Kidney epithelial cell (primary cell): ENCODE results near the gene UGT2B15. TPM values are rescaled to one million over a fixed set of nuclear protein-coding genes. Genes with fewer than 3 reads are reported as not detected.

Source experiments
- DNase-seq: peaks from one replicate; pipeline ENCODE4 v3.0.0-alpha.2; 2010; ENCODE audit warnings: low read depth
- H3K27me3 ChIP-seq: 2 replicates; pipeline ENCODE4 v1.6.0; 2011; ENCODE audit warnings: low read length; ENCODE audit not compliant: control insufficient read depth, insufficient read depth
- H3K36me3 ChIP-seq: 2 replicates; pipeline ENCODE4 v1.5.1; 2011; ENCODE audit warnings: low read length; ENCODE audit not compliant: control insufficient read depth, insufficient read depth
- H3K4me3 ChIP-seq: 2 replicates; pipeline ENCODE4 v1.5.1; 2011; ENCODE audit warnings: low read depth, mild to moderate bottlenecking, control low read depth, low read length
- total RNA-seq: library from RNA; depleted of rRNA; stranded (reverse); fragments of >200 nt; gene quantifications from 2 replicates; pipeline ENCODE4 v1.2.3, GENCODE V29; 2015
- TF ChIP-seq, protein P1 (sequence below): IDR thresholded peaks from 2 replicates; pipeline ENCODE4 v1.5.1; 2011; ENCODE audit warnings: mild to moderate bottlenecking, moderate library complexity, low read length, control low read depth, inconsistent platforms; ENCODE audit not compliant: insufficient read depth, poor library complexity, severe bottlenecking

Gene UGT2B15
- total RNA-seq, 1 donor from 2014 or later: not detected

DNA sequence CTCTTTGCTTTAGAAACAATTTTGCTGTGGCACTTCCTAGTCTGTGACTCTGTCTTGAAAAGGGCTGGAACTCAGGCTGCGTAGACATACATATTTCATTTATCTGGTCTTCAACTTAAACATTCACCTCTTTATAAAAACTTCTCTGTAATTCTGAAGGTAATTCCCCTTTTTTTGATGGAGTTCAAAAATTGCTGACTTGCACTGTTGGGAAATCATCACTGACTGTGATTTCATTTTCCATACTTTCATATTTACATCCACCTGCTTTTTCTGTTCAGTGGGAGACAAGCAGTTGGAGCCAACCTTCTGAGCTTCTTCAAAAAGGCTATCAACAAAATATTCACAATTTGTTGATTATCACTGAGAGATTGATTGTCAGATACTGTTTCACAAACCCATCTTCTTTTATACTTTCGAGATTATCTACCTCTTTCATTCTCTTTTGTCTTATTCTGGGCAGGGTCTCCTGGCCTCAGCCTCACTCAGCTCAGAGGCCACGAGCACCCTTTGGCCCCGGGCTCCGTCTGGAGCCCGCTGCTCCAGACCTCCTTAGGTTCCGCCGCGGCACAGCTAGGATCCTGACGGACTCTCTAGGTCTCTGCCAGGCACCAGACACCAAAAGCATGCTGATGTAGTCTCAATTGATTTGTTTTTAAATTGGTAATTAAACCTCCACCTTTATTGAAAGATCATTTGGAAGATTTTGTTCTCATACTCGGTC is 54.6 kb downstream of the UGT2B15 start:
- no peak for DNase-seq

DNA sequence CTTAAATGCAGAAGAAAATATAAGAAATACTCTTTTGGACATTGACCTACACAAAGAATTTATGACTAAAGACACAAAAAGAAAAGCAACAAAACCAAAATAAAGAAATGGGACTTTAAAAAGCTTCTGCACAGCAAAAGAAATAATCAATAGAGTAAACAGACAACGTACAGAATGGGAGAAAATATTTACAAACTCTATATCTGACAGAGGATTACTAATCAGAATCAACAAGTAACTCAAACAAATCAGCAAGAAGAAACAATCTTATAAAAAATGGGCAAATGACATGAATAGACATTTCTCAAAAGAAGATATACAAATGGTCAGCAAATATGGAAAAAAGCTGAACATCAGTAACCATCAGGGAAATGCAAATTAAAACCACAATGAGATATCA is 56.7 kb downstream of the UGT2B15 start:
- no peak overlapping the region for H3K4me3 ChIP-seq
- no peak for DNase-seq
- no peaks in the 10 kb centered on the region for H3K27me3 ChIP-seq
- TF ChIP-seq, protein P1, sequence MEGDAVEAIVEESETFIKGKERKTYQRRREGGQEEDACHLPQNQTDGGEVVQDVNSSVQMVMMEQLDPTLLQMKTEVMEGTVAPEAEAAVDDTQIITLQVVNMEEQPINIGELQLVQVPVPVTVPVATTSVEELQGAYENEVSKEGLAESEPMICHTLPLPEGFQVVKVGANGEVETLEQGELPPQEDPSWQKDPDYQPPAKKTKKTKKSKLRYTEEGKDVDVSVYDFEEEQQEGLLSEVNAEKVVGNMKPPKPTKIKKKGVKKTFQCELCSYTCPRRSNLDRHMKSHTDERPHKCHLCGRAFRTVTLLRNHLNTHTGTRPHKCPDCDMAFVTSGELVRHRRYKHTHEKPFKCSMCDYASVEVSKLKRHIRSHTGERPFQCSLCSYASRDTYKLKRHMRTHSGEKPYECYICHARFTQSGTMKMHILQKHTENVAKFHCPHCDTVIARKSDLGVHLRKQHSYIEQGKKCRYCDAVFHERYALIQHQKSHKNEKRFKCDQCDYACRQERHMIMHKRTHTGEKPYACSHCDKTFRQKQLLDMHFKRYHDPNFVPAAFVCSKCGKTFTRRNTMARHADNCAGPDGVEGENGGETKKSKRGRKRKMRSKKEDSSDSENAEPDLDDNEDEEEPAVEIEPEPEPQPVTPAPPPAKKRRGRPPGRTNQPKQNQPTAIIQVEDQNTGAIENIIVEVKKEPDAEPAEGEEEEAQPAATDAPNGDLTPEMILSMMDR: no peak
- no peaks in the 10 kb centered on the region for H3K36me3 ChIP-seq

More for the DNA sequence above, 54.6 kb downstream of the UGT2B15 start:
- Histone ChIP-seq H3K36me3 (no peaks in the 10 kb centered on the region), H3K4me3 (no peak overlapping the region), H3K27me3 (no peaks in the 10 kb centered on the region)
- TF ChIP-seq, protein P1: no peak

DNA sequence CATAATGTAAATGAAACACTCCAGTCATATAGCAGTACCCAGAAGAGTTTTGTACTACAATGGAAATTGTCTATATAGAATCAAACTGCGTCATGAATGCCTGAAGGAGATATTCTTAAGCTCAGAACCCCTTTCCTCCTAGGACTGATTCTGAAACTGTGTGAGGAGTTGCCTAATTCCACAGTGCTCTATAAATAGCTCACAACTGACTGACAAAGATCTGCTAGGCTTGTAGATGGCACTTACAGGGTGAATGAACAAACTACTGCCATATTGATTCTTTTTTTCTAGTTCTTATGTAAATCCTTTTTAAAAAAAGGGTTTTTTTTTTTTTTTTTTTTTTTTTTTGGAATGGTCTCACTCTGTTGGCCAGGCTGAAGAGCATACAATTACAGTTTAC is 64.2 kb downstream of the UGT2B15 start:
- TF ChIP-seq, protein P1: no peak
- H3K36me3 ChIP-seq: no peaks in the 10 kb centered on the region
- DNase-seq: no peak
- H3K4me3 ChIP-seq: no peak overlapping the region
- H3K27me3 ChIP-seq: no peaks in the 10 kb centered on the region

- Histone ChIP-seq H3K36me3 (no peaks in the 10 kb centered on the region), H3K27me3 (no peaks in the 10 kb centered on the region), H3K4me3 (no peak overlapping the region)
- TF ChIP-seq, protein P1: no peak
- no peak for DNase-seq
Measured at GRCh38 chr4:68599150-68599549, 71.3 kb downstream of the UGT2B15 start.

DNA sequence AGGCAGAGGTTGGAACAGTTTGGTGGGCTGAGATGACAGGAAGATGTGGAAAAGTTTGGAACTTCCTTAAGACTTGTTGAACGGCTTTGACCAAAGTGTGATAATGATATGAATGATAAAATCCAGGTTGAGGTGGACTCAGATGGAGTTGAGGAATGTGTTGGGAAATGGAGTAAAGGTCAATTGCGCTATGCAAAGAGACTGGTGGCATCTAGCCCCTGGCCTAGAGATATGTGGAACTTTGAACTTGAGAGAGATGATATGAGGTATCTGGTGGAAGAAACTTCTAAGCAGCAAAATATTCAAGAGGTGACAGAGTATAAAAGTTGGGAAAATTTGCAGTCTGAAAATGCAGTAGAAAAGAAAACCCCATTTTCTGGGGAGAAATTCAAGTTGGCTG is 73.0 kb downstream of the UGT2B15 start:
- Histone ChIP-seq H3K36me3 (no peaks in the 10 kb centered on the region), H3K27me3 (no peaks in the 10 kb centered on the region), H3K4me3 (no peak overlapping the region)
- TF ChIP-seq, protein P1: no peak
- DNase-seq: no peak

Other genes starting within 250 kb of the UGT2B15 start
- gene TMPRSS11E, start 223.2 kb downstream of the UGT2B15 start, total RNA-seq: not detected in 2 replicates
- gene UGT2B17, start 94.3 kb downstream of the UGT2B15 start, total RNA-seq: not detected in 2 replicates
- gene UGT2B10, start 145.3 kb upstream of the UGT2B15 start, total RNA-seq: not detected in 2 replicates